DND-41 (cell line): ENCODE results near the gene TTC33.

Experiments
- ATAC-seq: fragments of 200-7000 bp; cut with Tn5 transposase; 3 replicates; pipeline ENCODE4 v1.9.1; 2021; ENCODE audit warnings: low read depth; ENCODE audit not compliant: insufficient read depth
- DNase-seq: peaks from one replicate; pipeline ENCODE4 v3.0.0-alpha.2; 2020
- H2AFZ ChIP-seq: 2 replicates; pipeline ENCODE4 v1.6.0; 2012; ENCODE audit warnings: low read depth, low read length
- H3K27ac ChIP-seq: 2 replicates; pipeline ENCODE4 v1.5.1; 2012; ENCODE audit warnings: low read length, inconsistent platforms
- H3K27me3 ChIP-seq: fragments of 200-600 bp; sonication (generic); 2 replicates; pipeline ENCODE4 v1.6.0; 2012; ENCODE audit warnings: low read length, mild to moderate bottlenecking, inconsistent platforms; ENCODE audit not compliant: insufficient read depth, poor library complexity
- H3K36me3 ChIP-seq: 2 replicates; pipeline ENCODE4 v1.5.1; 2012; ENCODE audit warnings: low read length, inconsistent platforms; ENCODE audit not compliant: insufficient read depth
- H3K4me1 ChIP-seq: 2 replicates; pipeline ENCODE4 v1.5.1; 2012; ENCODE audit warnings: mild to moderate bottlenecking, low read length; ENCODE audit not compliant: insufficient read depth
- H3K4me2 ChIP-seq: 2 replicates; pipeline ENCODE4 v1.6.0; 2012; ENCODE audit warnings: mild to moderate bottlenecking, moderate library complexity, low read length, inconsistent platforms; ENCODE audit not compliant: insufficient read depth
- H3K4me3 ChIP-seq, 2 experiments: fragments of 200-600 bp in 1 of 2; shearing (Covaris generic) in 1 of 2; 2 replicates each; pipeline ENCODE4 v1.5.1; 2012 to 2016; ENCODE audit warnings: inconsistent platforms in 2 of 2, low read length in 2 of 2, mild to moderate bottlenecking in 2 of 2, low read depth in 1 of 2, moderate library complexity in 1 of 2
- H3K79me2 ChIP-seq: 2 replicates; pipeline ENCODE4 v1.6.0; 2012; ENCODE audit warnings: low read length, inconsistent platforms; ENCODE audit not compliant: insufficient read depth
- H3K9ac ChIP-seq: 2 replicates; pipeline ENCODE4 v1.6.0; 2012; ENCODE audit warnings: low read depth, mild to moderate bottlenecking, inconsistent platforms, low read length, moderate library complexity
- H3K9me3 ChIP-seq: 2 replicates; pipeline ENCODE4 v1.5.1; 2012; ENCODE audit warnings: low read length, moderate library complexity, mild to moderate bottlenecking, inconsistent platforms; ENCODE audit not compliant: insufficient read depth, severe bottlenecking
- H4K20me1 ChIP-seq: 2 replicates; pipeline ENCODE4 v1.6.0; 2012; ENCODE audit warnings: low read length; ENCODE audit not compliant: insufficient read depth
- EZH2 ChIP-seq: IDR thresholded peaks from 3 replicates; pipeline ENCODE4 v1.6.1; 2012; ENCODE audit warnings: borderline replicate concordance, low read depth, mild to moderate bottlenecking, moderate library complexity, low read length, inconsistent platforms; ENCODE audit not compliant: severe bottlenecking
- TF ChIP-seq, protein P1 (sequence below): IDR thresholded peaks from 2 replicates; pipeline ENCODE4 v1.5.1; 2012; ENCODE audit warnings: borderline replicate concordance, low read length, moderate library complexity, mild to moderate bottlenecking; ENCODE audit not compliant: poor library complexity, severe bottlenecking; ENCODE audit errors: extremely low read depth

TTC33 gene

GRCh38 chr5:40607202-40607601, 148.6 kb downstream of the TTC33 start:
- Histone ChIP-seq H3K36me3 (no peaks in the 10 kb centered on the region), H3K4me3 (no peak overlapping the region), H2AFZ (no peak overlapping the region), H3K27me3 (no peaks in the 10 kb centered on the region), H3K9me3 (no peaks in the 10 kb centered on the region), H3K27ac (no peak overlapping the region), H3K4me1 (peaks cover 20% of the 10 kb centered on the region), H3K79me2 (no peaks in the 10 kb centered on the region), H3K4me2 (no peak overlapping the region), H3K9ac (no peak overlapping the region), H4K20me1 (no peaks in the 10 kb centered on the region)
- ATAC-seq (no peak), DNase-seq (no peak)
- no peak for TF ChIP-seq EZH2
- TF ChIP-seq, protein P1, sequence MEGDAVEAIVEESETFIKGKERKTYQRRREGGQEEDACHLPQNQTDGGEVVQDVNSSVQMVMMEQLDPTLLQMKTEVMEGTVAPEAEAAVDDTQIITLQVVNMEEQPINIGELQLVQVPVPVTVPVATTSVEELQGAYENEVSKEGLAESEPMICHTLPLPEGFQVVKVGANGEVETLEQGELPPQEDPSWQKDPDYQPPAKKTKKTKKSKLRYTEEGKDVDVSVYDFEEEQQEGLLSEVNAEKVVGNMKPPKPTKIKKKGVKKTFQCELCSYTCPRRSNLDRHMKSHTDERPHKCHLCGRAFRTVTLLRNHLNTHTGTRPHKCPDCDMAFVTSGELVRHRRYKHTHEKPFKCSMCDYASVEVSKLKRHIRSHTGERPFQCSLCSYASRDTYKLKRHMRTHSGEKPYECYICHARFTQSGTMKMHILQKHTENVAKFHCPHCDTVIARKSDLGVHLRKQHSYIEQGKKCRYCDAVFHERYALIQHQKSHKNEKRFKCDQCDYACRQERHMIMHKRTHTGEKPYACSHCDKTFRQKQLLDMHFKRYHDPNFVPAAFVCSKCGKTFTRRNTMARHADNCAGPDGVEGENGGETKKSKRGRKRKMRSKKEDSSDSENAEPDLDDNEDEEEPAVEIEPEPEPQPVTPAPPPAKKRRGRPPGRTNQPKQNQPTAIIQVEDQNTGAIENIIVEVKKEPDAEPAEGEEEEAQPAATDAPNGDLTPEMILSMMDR, result no peak

GRCh38 chr5:40606077-40606765, 149.5 kb downstream of the TTC33 start:
- peaks cover 20% of the 10 kb centered on the region for H3K4me1 ChIP-seq
- no peak for TF ChIP-seq EZH2
- TF ChIP-seq, protein P1, result no peak
- no peak overlapping the region for H3K4me2 ChIP-seq

GRCh38 chr5:40605295-40605958, 150.3 kb downstream of the TTC33 start:
- ATAC-seq (peak; percentile 94), DNase-seq (peak; percentile 55)
- no peaks in the 10 kb centered on the region for H4K20me1 ChIP-seq
- H2AFZ ChIP-seq, result no peak overlapping the region
- peak overlapping the region; percentile 9; the same call in 1 of the 2 replicates for H3K4me2 ChIP-seq
- H3K4me3 ChIP-seq, result no peak overlapping the region
- H3K27me3 ChIP-seq, result no peaks in the 10 kb centered on the region
- H3K9me3 ChIP-seq, result no peaks in the 10 kb centered on the region
- peaks cover 20% of the 10 kb centered on the region for H3K4me1 ChIP-seq
- TF ChIP-seq EZH2, result no peak
- TF ChIP-seq, protein P1, result no peak
- H3K27ac ChIP-seq, result peak overlapping the region; percentile 71
- H3K79me2 ChIP-seq, result no peaks in the 10 kb centered on the region
- no peak overlapping the region for H3K9ac ChIP-seq
- no peaks in the 10 kb centered on the region for H3K36me3 ChIP-seq

More at GRCh38 chr5:40606077-40606765, 149.5 kb downstream of the TTC33 start:
- DNase-seq (no peak), ATAC-seq (no peak)
- H3K9ac ChIP-seq, result no peak overlapping the region
- H3K27me3 ChIP-seq, result no peaks in the 10 kb centered on the region
- no peaks in the 10 kb centered on the region for H3K79me2 ChIP-seq
- H4K20me1 ChIP-seq, result no peaks in the 10 kb centered on the region
- H2AFZ ChIP-seq, result no peak overlapping the region
- no peaks in the 10 kb centered on the region for H3K36me3 ChIP-seq
- H3K9me3 ChIP-seq, result no peaks in the 10 kb centered on the region
- H3K27ac ChIP-seq, result peak overlapping the region; percentile 71
- no peak overlapping the region for H3K4me3 ChIP-seq
